ENCODE results near the gene SLC66A1.

The SLC66A1 gene

GRCh38 chr1:19313961-19314882, 2.1 kb downstream of the SLC66A1 start:
- no peak for TF ChIP-seq CTCF (IDR thresholded peaks at IDR 0.05; ENCODE audit: borderline replicate concordance, insufficient read depth, low read depth, low read length)
- H3K4me3 ChIP-seq (ENCODE audit: low read depth, low read length): peak overlapping the region; percentile 31

GRCh38 chr1:19315378-19316198, 3.5 kb downstream of the SLC66A1 start:
- TF ChIP-seq CTCF (IDR thresholded peaks at IDR 0.05; ENCODE audit: borderline replicate concordance, insufficient read depth, low read depth, low read length): no peak
- peak overlapping the region; percentile 36 for H3K4me3 ChIP-seq (ENCODE audit: low read depth, low read length)

GRCh38 chr1:19317126-19317910, 5.2 kb downstream of the SLC66A1 start:
- TF ChIP-seq CTCF (IDR thresholded peaks at IDR 0.05; ENCODE audit: borderline replicate concordance, insufficient read depth, low read depth, low read length): no peak

GRCh38 chr1:19319196-19319595, 7.1 kb downstream of the SLC66A1 start:
- no peak overlapping the region for H3K4me3 ChIP-seq (ENCODE audit: low read depth, low read length)
- TF ChIP-seq CTCF (IDR thresholded peaks at IDR 0.05; ENCODE audit: borderline replicate concordance, insufficient read depth, low read depth, low read length): no peak

More at GRCh38 chr1:19317126-19317910, 5.2 kb downstream of the SLC66A1 start:
- H3K4me3 ChIP-seq (ENCODE audit: low read depth, low read length): no peak overlapping the region

GRCh38 chr1:19321071-19321470, 8.9 kb downstream of the SLC66A1 start:
- no peak for TF ChIP-seq CTCF (IDR thresholded peaks at IDR 0.05; ENCODE audit: borderline replicate concordance, insufficient read depth, low read depth, low read length)
- no peak overlapping the region for H3K4me3 ChIP-seq (ENCODE audit: low read depth, low read length)

- H3K4me3 ChIP-seq (ENCODE audit: low read depth, low read length): no peak overlapping the region
- TF ChIP-seq CTCF (IDR thresholded peaks at IDR 0.05; ENCODE audit: borderline replicate concordance, insufficient read depth, low read depth, low read length): no peak
Observed at GRCh38 chr1:19322481-19322880, 10.4 kb downstream of the SLC66A1 start.

Data from GM12875 (cell line).